Glutamatergic neuron (in vitro differentiated cells): ENCODE results near the gene HINT3. TPM values are rescaled to one million over a fixed set of nuclear protein-coding genes. Genes with fewer than 3 reads are reported as not detected.

ENCODE experiments used
- DNase-seq: peaks from one replicate; pipeline ENCODE4 v3.0.0; 2022
- H3K27ac Mint-ChIP-seq: one replicate; pipeline ENCODE4 v1.8.0; 2020; ENCODE audit warnings: mild to moderate bottlenecking, mixed read lengths, inconsistent platforms; ENCODE audit not compliant: unreplicated experiment
- H3K27me3 Mint-ChIP-seq: one replicate; pipeline ENCODE4 v1.8.0; 2020; ENCODE audit warnings: mild to moderate bottlenecking, moderate library complexity, mixed read lengths, inconsistent platforms; ENCODE audit not compliant: unreplicated experiment
- H3K36me3 Mint-ChIP-seq: one replicate; pipeline ENCODE4 v1.8.0; 2020; ENCODE audit warnings: mild to moderate bottlenecking, mixed read lengths, inconsistent platforms; ENCODE audit not compliant: unreplicated experiment
- H3K4me1 Mint-ChIP-seq: one replicate; pipeline ENCODE4 v1.8.0; 2020; ENCODE audit warnings: mild to moderate bottlenecking, low read depth, mixed read lengths, inconsistent platforms; ENCODE audit not compliant: unreplicated experiment
- H3K4me3 Mint-ChIP-seq: one replicate; pipeline ENCODE4 v1.8.0; 2020; ENCODE audit warnings: mild to moderate bottlenecking, mixed read lengths, inconsistent platforms; ENCODE audit not compliant: unreplicated experiment
- H3K9me3 Mint-ChIP-seq: one replicate; pipeline ENCODE4 v1.8.0; 2020; ENCODE audit warnings: mild to moderate bottlenecking, moderate library complexity, mixed read lengths, inconsistent platforms; ENCODE audit not compliant: unreplicated experiment
- total RNA-seq: library from RNA; stranded (reverse); fragmentation: NEBNext Ultra II Directional; extraction: Animal tissue kit (Norgen Biotek cat#: 25700); gene quantifications from one replicate; pipeline ENCODE4 v1.2.1, GENCODE V29; 2021; ENCODE audit not compliant: unreplicated experiment
- TF ChIP-seq, protein P1 (sequence below): fragments of 200-600 bp; sonication (generic); IDR thresholded peaks from one replicate; pipeline ENCODE4 v1.5.0; 2021; ENCODE audit not compliant: partially characterized antibody, unreplicated experiment

The HINT3 gene
- total RNA-seq, 1 donor from 2014 or later: 18.2 TPM

DNA sequence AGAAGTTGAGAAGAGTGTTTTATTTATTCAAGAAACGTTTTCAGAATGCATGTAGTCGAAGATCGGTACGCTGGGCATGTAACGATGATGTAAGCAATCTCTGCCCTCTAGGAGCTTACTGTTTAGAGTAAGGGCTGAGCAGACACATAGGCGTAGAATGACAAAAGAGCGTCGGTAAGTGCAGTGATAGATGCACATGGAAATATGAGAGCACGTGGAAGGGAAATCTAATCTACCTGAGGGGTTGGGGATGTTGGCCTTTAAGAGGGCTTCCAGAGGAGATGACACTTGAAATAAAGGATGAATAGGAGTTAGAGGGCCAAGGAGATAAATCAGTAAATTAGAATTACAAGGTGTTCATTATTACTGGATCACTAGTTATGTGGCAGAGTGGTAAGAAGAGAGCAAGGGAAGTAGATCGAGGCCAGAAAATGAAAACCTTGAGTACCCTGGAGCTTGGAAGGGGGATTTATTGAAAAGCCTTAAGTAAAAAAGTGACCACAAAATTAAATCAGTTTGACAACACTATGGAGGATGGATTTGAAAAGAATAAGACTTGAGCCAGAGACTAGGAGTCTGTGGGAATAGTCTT is 30.6 kb downstream of the HINT3 start:
- Mint-ChIP-seq H3K36me3 (no peaks in the 10 kb centered on the region), H3K27me3 (no peaks in the 10 kb centered on the region), H3K4me1 (peaks cover 4% of the 10 kb centered on the region), H3K4me3 (no peak overlapping the region), H3K27ac (no peak overlapping the region), H3K9me3 (no peaks in the 10 kb centered on the region)
- TF ChIP-seq, protein P1, sequence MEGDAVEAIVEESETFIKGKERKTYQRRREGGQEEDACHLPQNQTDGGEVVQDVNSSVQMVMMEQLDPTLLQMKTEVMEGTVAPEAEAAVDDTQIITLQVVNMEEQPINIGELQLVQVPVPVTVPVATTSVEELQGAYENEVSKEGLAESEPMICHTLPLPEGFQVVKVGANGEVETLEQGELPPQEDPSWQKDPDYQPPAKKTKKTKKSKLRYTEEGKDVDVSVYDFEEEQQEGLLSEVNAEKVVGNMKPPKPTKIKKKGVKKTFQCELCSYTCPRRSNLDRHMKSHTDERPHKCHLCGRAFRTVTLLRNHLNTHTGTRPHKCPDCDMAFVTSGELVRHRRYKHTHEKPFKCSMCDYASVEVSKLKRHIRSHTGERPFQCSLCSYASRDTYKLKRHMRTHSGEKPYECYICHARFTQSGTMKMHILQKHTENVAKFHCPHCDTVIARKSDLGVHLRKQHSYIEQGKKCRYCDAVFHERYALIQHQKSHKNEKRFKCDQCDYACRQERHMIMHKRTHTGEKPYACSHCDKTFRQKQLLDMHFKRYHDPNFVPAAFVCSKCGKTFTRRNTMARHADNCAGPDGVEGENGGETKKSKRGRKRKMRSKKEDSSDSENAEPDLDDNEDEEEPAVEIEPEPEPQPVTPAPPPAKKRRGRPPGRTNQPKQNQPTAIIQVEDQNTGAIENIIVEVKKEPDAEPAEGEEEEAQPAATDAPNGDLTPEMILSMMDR: no peak
- no peak for DNase-seq

DNA sequence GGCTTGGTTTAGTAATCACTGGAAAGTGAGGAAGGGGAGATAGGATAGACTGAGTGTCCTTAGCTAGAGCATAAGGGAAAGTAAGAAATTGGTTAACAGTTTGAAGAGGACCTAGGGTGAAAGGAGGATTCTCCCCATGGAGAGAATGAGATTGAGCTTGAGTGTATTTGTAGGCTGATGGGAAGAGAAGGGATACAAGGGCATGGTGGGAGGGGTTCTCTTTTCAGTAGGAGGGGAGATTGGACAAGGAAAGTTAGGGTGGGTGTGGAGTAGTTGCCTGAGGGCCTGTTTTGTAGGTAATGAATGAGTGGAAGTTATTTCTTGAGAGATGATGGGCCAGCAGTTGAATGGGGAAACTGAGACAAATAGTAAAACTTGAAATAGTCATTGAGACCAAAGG is 31.7 kb downstream of the HINT3 start:
- no peaks in the 10 kb centered on the region for H3K27me3 Mint-ChIP-seq
- H3K36me3 Mint-ChIP-seq: no peaks in the 10 kb centered on the region
- TF ChIP-seq, protein P1: no peak
- H3K4me1 Mint-ChIP-seq: peaks cover 4% of the 10 kb centered on the region
- no peak for DNase-seq
- no peak overlapping the region for H3K27ac Mint-ChIP-seq
- no peaks in the 10 kb centered on the region for H3K9me3 Mint-ChIP-seq
- H3K4me3 Mint-ChIP-seq: no peak overlapping the region

DNA sequence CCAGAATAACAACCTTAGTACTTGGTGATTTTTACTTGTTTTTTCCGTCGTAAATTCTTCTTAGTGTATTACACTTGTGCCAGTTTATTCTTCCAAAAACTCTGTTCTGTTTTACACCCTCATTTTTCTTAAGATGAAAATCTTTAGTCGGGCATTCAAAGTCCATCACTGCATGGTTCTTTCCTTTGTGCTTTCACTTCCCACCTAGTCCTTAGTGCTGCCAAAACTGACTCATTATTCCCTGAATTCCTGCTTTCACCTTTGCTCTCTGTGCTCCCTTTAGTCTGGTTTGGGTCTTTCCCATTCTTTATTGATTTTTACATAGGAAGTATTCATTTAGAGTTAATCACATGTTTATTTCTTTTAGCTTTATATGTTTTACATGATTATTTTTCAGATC is 33.1 kb downstream of the HINT3 start:
- no peak for DNase-seq
- TF ChIP-seq, protein P1: no peak
- Mint-ChIP-seq H3K27me3 (no peaks in the 10 kb centered on the region), H3K36me3 (no peaks in the 10 kb centered on the region), H3K27ac (no peak overlapping the region), H3K9me3 (peaks cover 2% of the 10 kb centered on the region), H3K4me3 (peak overlapping the region; percentile 3), H3K4me1 (peaks cover 8% of the 10 kb centered on the region)

DNA sequence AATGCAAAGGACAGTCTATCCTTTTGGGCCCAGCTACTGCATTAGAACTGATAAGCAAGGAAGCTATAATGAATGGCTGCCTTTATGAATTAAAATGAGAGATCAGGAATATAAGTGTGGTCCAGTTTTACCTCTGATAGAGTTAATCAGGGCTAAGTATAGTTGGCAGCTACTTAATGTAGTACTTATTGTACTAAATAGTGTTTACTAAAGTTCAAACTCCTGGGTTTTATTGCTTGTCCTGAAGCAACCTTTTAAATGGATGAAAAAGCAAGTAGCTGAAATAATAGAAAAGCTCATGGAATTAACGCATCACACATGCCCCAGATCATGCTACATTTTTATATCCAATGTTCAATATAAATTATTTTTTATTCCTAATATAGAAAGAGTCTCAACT is 35.1 kb downstream of the HINT3 start:
- Mint-ChIP-seq H3K36me3 (no peaks in the 10 kb centered on the region), H3K4me3 (no peak overlapping the region), H3K27me3 (no peaks in the 10 kb centered on the region), H3K9me3 (peaks cover 5% of the 10 kb centered on the region), H3K27ac (no peak overlapping the region), H3K4me1 (peaks cover 14% of the 10 kb centered on the region)
- DNase-seq: no peak
- TF ChIP-seq, protein P1: no peak

DNA sequence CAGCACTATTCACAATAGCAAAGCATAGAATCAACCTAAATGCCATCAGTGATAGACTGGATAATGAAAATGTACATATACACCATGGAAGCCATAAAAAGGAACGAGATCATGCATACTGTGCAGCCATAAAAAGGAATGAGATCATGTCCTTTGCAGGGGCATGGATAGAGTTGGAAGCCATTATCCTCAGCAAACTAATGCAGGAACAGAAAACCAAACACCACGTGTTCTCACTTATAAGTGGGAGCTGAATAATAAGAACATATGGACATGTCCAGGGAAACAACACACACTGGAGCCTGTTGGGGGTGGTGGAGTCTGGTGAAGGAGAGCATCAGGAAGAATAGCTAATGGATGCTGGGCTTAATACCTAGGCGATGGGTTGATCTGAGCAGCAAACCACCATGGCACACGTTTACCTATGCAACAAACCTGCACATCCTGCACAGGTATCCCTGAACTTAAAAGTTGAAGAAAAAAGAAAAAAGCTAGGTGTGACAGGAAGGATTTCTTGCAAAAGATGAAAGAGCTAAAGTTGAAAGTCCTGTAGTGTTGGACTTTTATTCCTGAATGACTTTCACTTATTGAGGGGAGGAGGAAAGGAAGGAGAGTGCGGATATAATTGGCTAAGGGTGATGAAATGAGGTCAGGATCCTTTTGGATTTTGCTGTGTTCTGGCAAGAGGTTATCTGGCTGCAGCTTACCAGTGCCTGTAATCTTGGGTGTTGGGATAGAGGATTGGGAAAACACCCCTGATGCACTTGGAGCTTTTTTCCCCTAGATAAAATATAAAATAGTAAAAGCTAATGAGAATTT is 38.3 kb downstream of the HINT3 start:
- Mint-ChIP-seq H3K4me3 (peak overlapping the region; percentile 67), H3K4me1 (peaks cover 11% of the 10 kb centered on the region), H3K9me3 (peaks cover 5% of the 10 kb centered on the region), H3K36me3 (no peaks in the 10 kb centered on the region), H3K27ac (peak overlapping the region; percentile 89), H3K27me3 (no peaks in the 10 kb centered on the region)
- TF ChIP-seq, protein P1: no peak
- peak; percentile 21 for DNase-seq
